ENCODE data around the gene MEI1. TPM values are rescaled to one million over a fixed set of nuclear protein-coding genes. Genes with fewer than 3 reads are reported as not detected.

The MEI1 gene
- polyA plus RNA-seq, 4 donors = 2.2 to 3.4 (median 3.1) TPM

GRCh38 chr22:41818011-41818410, 118.7 kb downstream of the MEI1 start:
- DNase-seq (ENCODE audit: low read depth in 4 of 4, low spot score in 3 of 4) = no peak

- no peak for DNase-seq (ENCODE audit: low read depth in 4 of 4, low spot score in 3 of 4)
These were observed 119.3 kb downstream of the MEI1 start for GRCh38 chr22:41818596-41818995.

- DNase-seq (ENCODE audit: low read depth in 4 of 4, low spot score in 3 of 4) = no peak
These were observed 120.0 kb downstream of the MEI1 start for GRCh38 chr22:41819257-41819656.

GRCh38 chr22:41820447-41820846, 121.1 kb downstream of the MEI1 start:
- DNase-seq (ENCODE audit: low read depth in 4 of 4, low spot score in 3 of 4) = no peak

DNA sequence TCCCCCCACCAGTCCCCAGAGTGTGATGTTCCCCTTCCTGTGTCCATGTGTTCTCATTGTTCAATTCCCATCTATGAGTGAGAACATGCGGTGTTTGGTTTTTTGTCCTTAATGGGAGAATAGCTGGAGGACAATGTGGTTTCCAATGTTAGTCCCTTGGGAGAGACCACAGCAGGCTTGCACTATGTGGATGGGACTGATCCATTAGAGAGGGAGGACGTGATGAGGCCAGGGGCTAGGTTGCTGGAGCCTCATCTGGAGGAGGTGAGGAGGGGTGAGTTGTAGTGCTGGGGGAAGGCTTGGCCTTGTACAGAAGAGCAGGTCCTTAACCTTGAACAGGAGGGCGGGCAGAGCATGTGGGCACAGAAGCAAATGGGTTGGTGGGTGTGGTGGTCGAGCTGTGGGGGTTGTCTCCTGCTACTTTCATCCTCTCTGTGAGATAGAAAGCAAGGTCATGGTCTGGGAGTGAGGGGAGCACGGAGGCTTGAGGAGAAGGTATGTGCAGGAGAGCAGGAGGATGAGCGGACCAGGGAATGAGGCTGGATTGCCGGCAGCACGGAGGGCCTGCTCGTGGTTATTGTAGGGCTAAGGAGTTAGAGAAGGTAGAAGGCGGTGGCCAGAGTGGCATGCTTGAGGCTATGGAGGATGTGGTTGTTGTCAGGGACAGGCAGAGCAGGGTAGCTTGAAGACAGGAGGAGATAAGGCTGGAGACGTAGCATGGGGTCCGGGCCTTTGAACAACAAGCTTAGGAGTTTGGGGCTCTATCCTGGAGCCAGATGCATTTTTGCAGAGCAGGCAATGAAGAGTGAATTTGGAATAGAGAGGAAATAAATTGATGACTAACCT, 122.4 kb downstream of the MEI1 start:
- DNase-seq (ENCODE audit: low read depth in 4 of 4, low spot score in 3 of 4) = no peak

- DNase-seq (ENCODE audit: low read depth in 4 of 4, low spot score in 3 of 4) = no peak
These were observed 123.2 kb downstream of the MEI1 start for GRCh38 chr22:41822317-41823057.

DNA sequence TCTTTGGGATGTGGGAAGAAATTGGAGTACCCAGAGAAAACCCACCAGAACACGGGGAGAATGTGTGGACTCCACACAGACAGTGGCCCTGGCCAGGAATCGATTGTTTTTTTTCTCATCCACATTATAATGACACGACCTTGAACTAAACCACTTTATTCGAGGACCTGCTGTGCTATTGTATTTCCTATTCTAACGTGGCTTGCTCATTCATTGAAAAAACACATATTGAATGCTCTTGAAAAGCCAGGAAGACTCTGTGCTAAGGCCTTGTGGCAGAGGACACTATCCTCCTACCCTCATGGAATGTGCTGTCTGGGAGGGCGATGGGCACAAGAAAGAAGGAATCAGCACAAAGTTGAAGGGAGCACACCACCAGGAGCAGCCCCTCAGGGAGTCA, 124.5 kb downstream of the MEI1 start:
- no peak for DNase-seq (ENCODE audit: low read depth in 4 of 4, low spot score in 3 of 4)

DNA sequence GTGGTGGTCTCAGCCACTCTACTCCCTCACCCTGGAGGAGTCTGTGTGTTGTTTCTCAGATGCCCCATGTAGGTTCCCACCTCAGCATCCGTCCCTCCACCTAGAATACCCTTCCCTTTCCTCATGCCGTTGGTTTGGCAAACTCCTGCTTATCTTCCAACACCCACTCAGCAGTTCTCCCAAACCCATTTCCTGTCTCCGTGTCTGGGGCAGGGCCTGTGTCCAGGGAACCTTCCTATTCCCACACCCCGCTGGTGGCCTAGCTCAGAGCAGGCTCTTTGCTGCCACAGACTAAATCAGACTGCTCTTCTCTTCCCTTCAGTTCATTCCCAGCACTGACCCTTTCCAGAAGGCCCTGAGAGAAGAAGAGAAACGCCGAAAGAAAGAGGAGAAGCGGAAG, 126.1 kb downstream of the MEI1 start:
- DNase-seq (ENCODE audit: low read depth in 4 of 4, low spot score in 3 of 4) = no peak

- DNase-seq (ENCODE audit: low read depth in 4 of 4, low spot score in 3 of 4) = no peak
These were observed 126.7 kb downstream of the MEI1 start for GRCh38 chr22:41826021-41826420.

- DNase-seq (ENCODE audit: low read depth in 4 of 4, low spot score in 3 of 4) = no peak
These were observed 127.4 kb downstream of the MEI1 start for GRCh38 chr22:41826430-41827383.

DNA sequence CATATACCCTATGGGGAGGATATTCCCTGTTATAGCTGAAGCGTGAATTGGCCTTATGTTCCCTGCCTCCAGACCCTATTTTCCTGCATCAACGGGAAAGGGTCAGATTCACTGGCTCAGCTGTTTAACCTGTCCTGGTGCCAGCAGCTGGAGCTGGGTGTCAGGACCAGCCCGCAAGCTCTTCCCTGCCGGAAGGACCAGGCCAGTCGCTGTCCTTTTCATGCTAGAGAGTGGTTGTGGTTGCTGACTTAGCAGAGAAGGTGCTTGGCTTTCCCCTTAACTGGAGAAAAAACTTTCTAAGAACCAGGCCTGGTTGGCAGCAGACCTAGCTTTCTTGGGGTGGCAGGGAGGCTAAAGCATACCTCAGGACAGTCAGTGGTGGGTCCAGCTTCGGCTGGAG, 128.4 kb downstream of the MEI1 start:
- DNase-seq (ENCODE audit: low read depth in 4 of 4, low spot score in 3 of 4) = no peak

DNA sequence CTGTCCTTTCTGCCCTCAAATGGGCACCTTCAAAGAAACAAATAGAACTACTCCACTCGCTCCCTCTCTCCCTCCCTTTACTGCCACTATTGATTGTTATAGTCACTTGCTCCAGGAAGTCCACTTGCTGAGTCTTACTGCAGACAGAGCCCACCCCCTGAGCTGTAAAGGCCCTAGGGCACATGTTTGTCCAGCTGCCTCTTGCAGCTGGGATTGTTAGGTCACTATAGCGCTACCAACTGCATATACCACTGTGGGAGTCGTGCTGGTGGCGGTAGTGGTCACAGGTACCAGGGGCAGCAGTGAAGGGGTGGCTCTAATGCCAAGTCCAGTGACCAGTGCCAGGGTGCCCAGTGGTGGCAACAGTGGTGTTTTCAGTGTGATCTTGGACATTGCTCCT, 129.2 kb downstream of the MEI1 start:
- no peak for DNase-seq (ENCODE audit: low read depth in 4 of 4, low spot score in 3 of 4)

- DNase-seq (ENCODE audit: low read depth in 4 of 4, low spot score in 3 of 4) = no peak
These were observed 130.9 kb downstream of the MEI1 start for GRCh38 chr22:41830174-41830573.

- no peak for DNase-seq (ENCODE audit: low read depth in 4 of 4, low spot score in 3 of 4)
These were observed 132.1 kb downstream of the MEI1 start for GRCh38 chr22:41831383-41831782.

- DNase-seq (ENCODE audit: low read depth in 4 of 4, low spot score in 3 of 4) = no peak
These were observed 132.7 kb downstream of the MEI1 start for GRCh38 chr22:41831828-41832552.

- peak; percentile 99 for DNase-seq (ENCODE audit: low read depth in 4 of 4, low spot score in 3 of 4)
These were observed 133.5 kb downstream of the MEI1 start, which contains the start of gene SREBF2 for GRCh38 chr22:41832553-41833368. TSS of gene SREBF2 (plus strand) at chr22:41833105. CDS start at chr22:41833271, 166 bp downstream.

GRCh38 chr22:41833369-41834004, 134.2 kb downstream of the MEI1 start:
- no peak for DNase-seq (ENCODE audit: low read depth in 4 of 4, low spot score in 3 of 4)

DNA sequence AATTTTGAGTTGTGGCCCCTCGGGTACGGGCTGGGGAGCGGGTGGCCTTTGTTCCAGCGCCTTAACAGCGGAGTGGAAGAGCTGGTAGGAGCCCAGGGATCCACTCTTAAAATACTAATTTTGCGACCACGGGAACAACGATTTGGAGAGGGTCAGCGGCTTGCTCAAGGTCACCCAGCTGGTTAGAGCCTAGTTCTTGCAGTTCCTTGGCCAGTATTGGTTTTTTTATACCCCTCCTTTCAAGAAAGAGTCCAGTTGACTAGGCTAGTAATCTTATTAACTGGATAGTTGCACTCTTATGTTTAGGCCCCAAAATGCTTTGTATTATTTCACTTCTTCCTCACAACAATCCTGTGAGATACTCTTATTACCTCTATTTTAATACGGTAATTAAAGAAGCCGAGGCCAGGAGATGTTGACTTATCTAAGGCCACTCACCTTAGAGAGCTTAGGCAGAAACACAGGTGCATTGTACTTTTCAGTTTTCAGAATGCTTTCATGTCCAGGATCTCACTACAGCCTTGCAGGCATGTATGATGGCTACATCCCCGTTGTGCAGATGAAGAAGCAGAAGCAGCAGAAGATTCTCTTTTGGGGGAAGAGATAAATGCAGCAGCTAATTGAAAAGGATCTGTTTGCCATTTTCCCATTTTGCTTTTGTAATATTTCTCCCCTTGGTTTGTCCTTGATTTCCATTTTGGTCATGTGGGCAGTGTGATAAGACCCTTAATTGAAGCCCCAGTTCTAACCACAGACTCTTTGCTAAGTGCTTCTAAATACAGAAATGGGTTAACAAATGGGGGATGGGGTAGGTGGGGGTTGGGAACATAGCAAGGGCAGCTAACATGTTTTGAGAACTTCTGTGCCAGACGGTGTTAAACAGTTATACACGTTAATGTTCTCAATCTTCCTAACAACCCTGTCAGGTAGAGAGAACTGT, 135.0 kb downstream of the MEI1 start:
- no peak for DNase-seq (ENCODE audit: low read depth in 4 of 4, low spot score in 3 of 4)
